Measurements from ENCODE around the gene CD207. TPM values are rescaled to one million over a fixed set of nuclear protein-coding genes. Genes with fewer than 3 reads are reported as not detected.

Gene CD207
- total RNA-seq, 1 donor from 2014 or later: not detected

GRCh38 chr2:70795164-70795995 lies 40.2 kb downstream of the CD207 start:
- no peak for DNase-seq (ENCODE audit: low read depth in 2 of 2)

DNA sequence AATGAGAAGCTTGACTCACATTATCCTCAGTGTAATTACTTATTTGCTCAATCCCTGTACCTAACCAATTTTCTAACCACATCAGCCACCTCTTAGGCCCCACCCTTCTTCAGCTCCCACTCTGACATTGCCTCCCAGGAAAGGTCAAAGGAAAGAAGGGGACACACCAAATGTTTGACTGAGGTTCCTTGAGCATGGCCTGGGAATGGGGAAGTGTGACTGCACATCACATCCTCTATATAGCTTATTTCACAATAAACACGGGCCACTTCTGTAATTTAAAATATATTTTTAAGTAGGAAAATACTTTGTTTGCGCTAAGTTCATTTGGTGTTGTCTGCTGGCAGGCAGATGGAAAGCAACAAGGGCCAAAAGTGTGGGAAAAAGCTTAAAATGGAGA lies 42.2 kb downstream of the CD207 start:
- no peak for DNase-seq (ENCODE audit: low read depth in 2 of 2)

- peak; percentile 12 to 15 for DNase-seq (ENCODE audit: low read depth in 2 of 2)
Measured at GRCh38 chr2:70790136-70790828, 45.3 kb downstream of the CD207 start, which contains the start of gene FIGLA. Gene FIGLA, minus strand, starts transcription at chr2:70790643. Its CDS starts 5 bp downstream, at chr2:70790638.

DNA sequence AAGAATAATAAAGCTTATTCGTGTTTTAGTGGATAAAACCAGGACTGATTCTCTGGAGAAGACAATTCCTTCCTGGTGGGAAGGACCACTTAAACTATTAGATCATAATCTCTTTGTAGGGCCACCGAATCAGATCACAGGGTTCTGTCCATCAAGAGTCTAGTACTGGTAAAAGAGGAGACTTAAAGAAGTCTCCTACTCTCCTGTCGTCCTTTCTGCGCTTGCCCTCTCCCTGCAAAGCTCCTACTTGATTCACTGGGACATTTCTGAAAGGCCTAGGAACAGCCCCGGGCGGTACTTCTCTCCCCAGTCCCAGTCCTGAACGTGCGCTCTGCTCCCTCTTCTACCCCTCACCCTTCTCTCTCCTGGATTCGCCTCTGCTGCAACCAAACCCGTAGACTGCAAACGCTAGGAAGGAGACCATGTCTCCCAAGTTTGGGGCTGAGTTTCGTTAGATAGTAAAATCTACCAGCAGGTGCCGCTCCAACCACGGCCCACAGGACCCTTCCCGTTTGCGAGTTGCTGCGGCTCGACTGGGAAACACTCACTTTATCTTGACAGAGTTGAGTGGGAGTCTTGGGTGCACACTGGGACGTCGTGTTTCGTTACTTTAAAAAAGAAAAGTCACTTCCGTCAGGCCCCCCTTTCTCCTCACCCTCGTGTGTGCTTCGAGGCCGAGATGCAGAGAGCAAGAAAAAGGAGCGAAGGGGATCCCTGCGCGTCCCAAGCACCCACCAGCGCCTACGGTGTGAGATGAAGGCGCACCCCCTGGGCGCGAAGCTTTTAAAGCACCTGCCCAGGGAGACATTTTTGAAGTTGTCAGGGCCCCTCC lies 46.1 kb downstream of the CD207 start:
- DNase-seq (ENCODE audit: low read depth in 2 of 2): peak; percentile 76 to 81

DNA sequence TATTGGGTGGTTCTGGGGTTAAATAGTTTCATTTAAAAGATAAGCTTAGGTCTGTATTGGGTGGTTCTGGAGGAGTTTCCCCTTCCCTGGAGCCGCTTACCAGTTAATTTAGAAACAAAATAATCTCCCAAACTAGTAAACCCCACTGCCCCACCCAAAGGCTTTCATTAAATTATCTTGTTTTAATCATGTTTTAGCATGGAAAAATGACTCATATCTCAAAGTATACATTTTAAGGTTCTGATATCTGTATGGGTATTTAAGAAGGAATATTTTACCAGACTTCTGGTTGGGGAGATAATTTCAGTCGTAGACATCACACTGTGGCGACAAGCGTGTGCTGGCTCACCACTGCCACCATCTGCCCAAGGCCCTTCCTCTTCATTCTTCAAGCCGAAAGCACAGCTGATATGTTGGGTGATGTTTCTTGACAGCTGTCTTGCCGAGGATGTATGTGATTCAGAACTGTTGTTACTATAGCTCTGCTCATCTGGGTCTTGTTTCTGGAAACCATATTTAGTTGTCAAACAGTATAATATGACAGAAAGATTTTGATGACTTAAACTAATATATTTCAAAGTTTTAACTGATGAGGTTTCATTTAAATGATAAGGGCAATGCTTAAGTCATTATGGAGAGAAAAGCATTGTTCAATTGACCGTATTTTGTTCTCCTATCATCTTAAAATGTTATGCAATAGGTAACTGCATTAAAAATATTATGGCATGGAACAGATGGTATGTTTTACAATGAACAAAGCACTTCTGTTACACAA lies 50.3 kb downstream of the CD207 start:
- DNase-seq (ENCODE audit: low read depth in 2 of 2): peak; percentile 55 to 74

DNA sequence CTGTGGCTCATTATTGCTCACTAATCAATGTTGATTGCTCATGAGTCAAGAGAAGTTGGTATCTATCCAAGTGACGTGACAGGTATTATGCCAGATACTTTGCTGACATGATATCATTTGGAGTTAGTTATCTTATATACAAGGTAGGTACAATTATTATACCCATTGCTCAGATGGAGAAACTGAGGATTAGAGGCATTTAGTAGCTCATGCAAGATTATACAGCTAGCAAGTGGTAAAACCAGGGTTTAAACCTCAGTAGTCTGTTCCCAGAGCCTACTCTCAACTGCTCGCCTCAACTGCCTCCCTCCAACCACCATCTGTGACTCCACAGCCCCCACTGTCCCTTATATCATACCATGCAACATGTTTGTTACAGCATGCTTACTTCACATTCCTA lies 51.3 kb downstream of the CD207 start:
- no peak for DNase-seq (ENCODE audit: low read depth in 2 of 2)

Other genes starting within 250 kb of the CD207 start
- gene ADD2, start 67.6 kb downstream of the CD207 start, total RNA-seq: 2.0 and 7.2 TPM in 2 replicates
- gene FIGLA, start 45.2 kb downstream of the CD207 start, total RNA-seq: not detected in 2 replicates
- under 0.01 TPM in 2 replicates for gene CLEC4F, start 15.2 kb downstream of the CD207 start, total RNA-seq
- gene VAX2, start 64.8 kb upstream of the CD207 start, total RNA-seq: 0.22 TPM in 1 of 2 replicates, not detected in the other
- not detected in 2 replicates for gene ATP6V1B1, start 100.1 kb upstream of the CD207 start, total RNA-seq
- gene ANKRD53, start 142.8 kb upstream of the CD207 start, total RNA-seq: 0.20 and 0.22 TPM in 2 replicates
- 21.6 and 26.0 TPM in 2 replicates for gene TEX261, start 159.1 kb upstream of the CD207 start, total RNA-seq
- 54.3 and 75.6 TPM in 2 replicates for gene NAGK, start 232.8 kb upstream of the CD207 start, total RNA-seq

Data from lung microvascular endothelial cell (primary cell).